ENCODE data around the gene OR11L1.

OR11L1 gene, protein sequence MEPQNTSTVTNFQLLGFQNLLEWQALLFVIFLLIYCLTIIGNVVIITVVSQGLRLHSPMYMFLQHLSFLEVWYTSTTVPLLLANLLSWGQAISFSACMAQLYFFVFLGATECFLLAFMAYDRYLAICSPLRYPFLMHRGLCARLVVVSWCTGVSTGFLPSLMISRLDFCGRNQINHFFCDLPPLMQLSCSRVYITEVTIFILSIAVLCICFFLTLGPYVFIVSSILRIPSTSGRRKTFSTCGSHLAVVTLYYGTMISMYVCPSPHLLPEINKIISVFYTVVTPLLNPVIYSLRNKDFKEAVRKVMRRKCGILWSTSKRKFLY

DNA sequence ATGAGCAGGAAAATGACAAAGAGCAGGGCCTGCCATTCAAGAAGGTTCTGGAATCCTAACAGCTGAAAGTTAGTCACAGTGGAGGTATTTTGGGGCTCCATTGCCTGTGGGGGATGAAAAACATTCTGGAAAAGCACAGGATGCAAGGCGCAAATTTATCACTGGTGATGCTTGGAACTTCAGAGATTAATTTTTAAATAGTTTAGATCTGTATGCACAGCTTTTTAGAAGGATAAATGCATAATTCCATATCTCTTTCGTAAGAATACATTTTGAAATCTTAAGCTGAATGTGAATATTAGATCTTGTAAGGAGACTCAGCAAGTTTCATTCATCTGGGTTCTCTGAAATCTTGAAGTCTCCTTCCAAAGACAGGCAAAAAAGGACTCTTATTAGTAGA is at the start of gene OR11L1:
TSS of gene OR11L1 (minus strand) at position 101 of the 400 bp plus-strand sequence. CDS start at position 101, 0 bp downstream.
- no peak for DNase-seq (ENCODE audit: low spot score)

DNA sequence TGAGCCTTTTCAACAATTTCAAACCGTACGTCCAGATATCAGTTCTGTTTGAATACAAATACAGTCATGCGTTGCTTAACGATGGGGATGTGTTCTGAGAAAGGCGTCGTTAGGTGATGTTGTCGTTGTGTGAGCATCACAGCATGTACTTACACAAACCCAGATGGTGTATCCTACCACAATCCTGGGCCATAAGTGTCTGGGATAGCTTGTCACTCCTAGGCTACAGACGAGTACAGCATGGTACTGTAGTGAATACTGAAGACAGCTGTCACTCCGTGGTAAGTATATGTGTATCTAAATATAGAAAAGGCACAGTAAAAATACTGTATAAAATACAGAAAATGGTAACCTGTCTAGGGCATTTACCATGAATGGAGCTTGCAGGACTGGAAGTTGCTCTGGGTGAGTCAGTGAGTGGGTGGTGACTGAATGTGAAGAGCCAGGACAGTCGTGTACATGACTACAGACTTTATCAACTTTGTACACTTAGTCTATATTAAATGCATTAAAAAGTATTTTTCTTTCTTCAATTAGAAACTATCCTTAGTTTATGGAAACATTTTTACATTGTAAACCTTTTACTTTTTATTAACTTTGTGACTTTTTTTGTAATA is 43.2 kb upstream of the OR11L1 start:
- DNase-seq (ENCODE audit: low spot score), result no peak

DNA sequence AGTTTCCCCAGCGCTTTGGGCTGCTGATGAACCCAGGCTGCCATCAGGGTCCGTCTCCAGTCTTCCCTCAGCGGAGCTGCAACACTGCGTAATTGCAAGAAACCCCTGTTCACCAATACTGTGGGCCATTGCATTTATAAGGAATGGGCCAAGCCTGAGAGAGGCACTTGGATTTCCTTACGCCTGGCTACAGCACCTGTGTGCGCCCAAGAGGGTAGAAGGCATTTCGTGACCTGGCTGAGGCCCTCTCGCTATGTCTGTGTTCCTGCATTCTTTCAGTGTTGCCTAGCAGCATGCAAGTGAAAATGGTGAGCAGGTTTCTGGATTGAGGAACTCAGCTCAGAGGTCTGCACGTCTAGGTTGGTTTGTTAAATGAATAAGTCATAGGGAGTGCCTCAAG is 41.6 kb upstream of the OR11L1 start:
- DNase-seq (ENCODE audit: low spot score), result no peak

DNA sequence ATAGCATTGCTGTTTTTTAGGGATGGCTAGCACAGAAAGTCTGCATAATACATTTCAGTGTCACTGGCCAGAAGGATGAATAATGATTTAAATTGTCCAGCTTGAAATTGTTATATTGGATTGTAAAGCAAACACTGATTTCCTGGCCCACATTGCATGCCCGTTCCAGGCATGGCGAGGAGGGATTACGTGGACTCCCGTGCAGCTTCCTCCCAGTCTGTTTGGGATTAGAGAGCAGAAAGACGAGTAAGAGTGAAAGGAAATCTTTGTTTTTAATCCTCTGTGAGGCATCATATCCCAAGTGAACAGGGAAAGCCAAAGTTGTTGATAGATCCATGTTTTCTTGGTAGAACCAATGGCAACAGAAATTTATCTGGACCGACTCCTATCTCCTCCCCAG is 23.7 kb upstream of the OR11L1 start:
- no peak for DNase-seq (ENCODE audit: low spot score)

DNA sequence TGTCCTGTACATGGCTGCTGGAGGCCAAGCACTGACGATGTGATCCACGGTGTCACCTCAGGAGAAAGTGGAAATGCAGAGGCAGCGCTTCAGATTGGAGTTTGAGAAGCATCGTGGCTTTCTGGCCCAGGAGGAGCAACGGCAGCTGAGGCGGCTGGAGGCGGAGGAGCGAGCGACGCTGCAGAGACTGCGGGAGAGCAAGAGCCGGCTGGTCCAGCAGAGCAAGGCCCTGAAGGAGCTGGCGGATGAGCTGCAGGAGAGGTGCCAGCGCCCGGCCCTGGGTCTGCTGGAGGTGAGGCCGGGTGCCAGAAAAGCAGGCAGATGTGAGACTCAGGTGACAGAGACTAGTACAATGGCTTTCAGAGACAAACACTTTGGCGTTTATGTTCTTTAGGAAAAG is 22.9 kb upstream of the OR11L1 start:
- DNase-seq (ENCODE audit: low spot score), result no peak

DNA sequence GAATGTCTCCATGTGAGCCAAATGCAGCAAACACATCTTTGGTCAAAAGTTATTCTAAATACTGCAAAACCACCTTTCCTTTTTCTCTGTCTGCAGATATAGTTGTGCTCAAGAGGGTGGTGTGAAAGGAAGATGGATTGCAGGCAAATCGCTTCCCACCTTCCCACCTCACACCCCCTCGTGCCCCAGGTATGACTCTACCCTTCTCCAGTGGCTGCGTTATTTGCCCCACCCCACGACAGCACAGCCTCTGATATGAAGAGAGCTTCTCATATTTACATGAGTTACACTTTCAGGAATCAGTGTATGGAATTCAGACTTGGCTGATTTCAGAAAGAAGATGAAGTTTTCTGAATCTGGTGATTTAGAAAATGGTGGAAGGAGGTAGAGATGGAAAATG is 21.1 kb upstream of the OR11L1 start:
- no peak for DNase-seq (ENCODE audit: low spot score)

DNA sequence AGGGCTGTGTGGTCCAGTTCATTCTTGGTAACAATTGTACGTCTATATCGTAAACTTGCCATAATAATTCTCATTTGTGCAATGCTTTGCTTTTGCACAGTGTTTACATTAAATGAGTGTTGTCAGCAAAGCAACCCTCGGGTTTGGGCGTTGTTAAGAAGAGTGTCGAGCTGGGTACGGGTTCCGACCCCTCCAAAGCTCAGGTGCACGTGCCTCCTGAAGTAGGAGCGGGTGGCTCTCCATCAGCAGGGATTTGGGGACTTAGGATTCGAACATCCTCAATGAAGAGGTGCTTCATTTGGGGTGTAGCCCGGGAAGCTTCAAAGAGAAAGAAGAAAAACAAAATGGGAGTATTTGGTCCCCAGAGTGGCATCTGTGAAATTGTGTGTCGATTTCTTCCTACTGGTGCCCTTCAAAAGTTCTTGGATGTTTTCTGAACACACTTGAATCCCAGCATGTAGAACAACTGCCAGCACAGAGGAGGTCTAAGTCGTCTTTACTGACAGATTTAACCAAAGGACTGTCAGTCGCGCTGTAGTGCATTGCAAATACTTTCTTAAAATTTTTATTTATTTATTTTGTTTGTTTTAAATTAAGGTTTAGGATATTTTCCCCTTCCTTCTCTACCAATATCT is 16.4 kb upstream of the OR11L1 start:
- DNase-seq (ENCODE audit: low spot score), result no peak

DNA sequence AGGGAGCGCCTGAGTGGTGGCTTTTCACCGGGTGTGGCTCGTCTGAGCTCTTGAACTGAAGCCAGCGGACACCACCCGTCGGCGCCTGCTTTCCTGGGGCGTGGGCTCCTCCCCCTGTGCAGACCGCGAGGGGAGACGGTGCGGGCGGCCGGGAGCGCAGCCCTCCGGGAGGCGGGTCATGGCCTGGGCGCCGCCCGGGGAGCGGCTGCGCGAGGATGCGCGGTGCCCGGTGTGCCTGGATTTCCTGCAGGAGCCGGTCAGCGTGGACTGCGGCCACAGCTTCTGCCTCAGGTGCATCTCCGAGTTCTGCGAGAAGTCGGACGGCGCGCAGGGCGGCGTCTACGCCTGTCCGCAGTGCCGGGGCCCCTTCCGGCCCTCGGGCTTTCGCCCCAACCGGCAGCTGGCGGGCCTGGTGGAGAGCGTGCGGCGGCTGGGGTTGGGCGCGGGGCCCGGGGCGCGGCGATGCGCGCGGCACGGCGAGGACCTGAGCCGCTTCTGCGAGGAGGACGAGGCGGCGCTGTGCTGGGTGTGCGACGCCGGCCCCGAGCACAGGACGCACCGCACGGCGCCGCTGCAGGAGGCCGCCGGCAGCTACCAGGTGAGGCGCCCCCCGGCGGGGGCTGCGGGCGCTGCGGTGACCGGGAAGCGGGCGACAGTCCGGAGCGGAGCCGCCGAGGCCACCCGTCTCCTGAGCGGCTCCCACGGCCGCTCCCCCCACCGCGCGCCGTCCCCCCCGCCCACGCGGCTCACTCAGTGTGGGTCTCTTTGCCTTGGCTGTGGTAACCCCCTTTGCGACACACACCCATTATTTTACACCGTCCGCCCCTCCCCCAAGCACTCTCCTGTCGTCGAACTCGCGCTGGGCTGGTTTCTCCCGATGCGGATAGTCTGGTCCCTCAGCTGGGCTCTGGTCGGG is 15.6 kb upstream of the OR11L1 start, which contains the start of gene TRIM58:
TSS of gene TRIM58 (plus strand) at position 119 of the 916 bp plus-strand sequence. CDS start at position 179, 60 bp downstream.
- DNase-seq (ENCODE audit: low spot score), result no peak

DNA sequence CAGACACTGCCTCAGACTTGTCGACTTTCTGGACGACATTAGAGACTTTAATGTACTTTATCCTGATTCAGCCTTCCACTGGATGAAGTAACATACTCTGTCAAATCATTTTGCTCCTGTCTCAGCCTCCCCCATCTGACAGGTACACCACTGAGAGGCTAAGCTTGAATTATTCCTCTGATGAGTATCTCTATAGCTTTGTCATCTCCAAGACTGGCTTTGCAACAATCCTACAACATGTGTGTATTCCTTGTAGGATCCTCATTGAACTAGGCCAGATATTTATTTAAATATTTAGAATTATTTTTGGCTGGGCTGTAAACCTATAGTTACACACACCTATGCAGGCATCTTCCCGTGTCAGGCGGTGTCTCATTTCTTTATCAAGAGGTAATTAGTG is 14.2 kb upstream of the OR11L1 start:
- no peak for DNase-seq (ENCODE audit: low spot score)

DNA sequence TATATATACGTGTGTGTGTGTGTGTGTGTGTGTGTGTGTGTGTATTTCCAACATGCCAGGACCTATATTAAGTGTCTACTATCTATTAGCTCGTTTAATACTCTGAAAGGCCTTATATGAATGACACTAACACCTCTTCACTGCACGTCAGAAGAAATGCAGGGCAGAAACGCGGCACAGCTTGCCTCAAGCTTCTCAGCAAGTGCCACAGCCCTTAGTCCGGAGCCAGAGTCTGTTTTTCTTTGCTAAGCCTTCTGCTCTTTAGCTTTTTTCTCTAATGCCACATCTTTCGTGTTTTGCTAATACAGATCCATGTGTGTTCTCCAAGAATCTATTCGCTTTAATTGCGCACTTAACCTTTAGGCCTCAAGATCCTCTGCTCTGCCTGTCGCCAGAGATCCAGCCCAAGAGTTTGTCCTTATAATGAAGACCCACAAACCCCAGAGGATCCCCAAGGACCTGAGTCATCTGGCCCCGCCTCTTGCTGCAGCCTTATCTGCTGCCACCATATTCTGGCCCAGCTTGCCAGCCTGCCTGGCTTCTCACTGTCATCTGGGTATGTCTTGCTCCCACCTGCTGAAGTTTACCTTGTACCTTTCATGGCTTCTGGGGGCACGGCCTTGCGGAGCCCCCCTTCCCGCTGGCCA is 13.3 kb upstream of the OR11L1 start:
- no peak for DNase-seq (ENCODE audit: low spot score)

DNA sequence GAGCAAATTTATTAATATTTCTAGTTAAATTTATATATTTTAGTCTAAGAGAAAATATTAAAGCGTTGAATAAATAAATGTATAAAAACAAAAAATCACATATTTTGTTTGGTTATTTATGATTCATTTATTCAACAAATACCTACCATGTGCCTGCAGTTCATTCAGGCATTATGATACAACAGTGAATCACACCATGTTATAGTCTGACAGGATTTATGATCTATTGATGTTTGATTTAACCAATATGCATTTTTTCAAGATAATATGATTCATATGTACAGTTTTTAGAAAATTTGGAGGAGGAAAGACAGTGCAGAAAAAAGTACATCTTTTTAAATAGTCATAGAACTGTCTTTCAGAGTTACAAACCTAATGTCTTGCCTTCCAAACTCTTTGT is 7.9 kb upstream of the OR11L1 start:
- DNase-seq (ENCODE audit: low spot score), result no peak

DNA sequence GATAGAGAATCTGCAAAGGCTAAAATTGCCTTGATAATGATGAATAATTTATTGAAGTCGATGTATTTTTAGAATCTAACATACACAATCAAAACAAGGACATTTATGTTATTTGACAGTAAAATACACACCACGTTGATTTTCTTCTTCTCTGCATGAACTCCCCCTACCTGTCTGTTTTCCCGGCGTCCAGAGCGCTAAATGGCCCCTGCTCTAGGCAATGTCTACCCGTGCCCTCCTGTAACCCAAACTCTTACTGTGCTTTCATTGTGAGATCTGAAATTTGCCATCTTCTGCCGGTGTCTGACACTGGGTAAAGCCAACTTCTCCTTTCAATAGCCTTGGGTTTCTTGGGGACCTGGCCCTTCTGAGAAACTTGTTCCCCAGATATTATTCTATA is 6.7 kb upstream of the OR11L1 start:
- DNase-seq (ENCODE audit: low spot score), result no peak

DNA sequence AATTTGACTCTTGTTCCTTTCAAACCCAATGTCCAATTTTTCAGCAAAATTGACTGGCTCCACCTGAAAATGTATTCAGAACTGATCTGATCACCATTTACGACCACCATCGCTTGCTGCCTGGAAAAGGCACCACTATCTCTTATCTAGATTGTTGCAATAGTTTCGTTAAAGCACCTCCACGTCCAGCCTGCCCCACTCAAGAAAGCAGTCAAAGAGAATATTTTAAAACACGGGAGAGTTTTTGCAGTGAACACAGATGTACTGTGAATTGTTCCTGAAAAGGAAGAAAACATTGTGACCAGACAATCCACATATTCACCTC is 4.0 kb upstream of the OR11L1 start:
- no peak for DNase-seq (ENCODE audit: low spot score)

DNA sequence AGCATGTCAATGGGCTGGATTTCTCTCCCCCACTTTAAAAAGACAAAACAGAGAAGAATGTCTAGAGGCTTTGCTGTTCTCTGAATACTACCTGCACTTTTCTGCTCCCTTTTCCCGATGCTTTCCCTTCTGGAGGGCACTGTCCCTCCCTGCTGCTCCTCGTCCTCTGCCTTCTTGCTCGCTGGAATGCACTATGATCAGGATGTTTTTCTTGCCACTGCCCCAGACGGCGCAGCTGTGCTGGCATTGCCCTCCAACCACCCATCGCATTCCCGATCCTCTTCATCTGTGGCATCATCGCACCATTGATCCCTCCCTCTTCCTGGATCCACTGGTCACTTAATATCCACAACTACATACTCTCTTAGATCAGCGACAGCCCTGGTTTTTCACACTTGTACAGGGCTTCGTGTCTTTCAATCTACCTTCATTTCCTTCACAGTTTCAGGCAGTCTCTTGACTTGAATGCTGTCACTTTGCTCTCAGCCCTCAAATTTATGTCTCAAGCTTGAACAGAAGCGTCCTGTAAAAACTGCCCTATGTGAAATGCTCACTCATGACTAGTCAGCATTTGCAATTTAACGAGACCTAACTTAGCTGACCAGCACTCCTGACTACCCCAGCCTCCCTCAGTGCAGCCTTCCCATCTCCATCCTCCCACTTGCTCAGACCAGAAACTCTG is 3.5 kb upstream of the OR11L1 start:
- no peak for DNase-seq (ENCODE audit: low spot score)

DNA sequence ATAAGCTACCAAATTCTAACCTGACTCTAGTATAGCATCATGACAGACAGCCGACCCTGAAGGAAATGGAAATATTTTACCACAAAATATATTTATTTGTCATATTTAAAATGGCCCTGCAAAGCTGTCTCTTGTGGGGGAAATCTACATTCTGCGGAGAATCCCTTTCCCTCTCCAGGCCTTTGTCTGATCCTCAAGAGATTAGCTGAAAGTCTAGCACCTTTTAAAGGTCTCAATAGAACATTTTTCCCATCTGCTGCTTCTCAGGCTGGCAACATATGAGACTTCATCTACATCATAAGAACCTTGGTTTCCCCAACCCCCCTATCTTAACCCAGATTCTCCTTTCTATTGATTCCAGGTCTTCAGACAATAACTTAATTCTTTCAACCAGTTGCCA is 1.7 kb upstream of the OR11L1 start:
- no peak for DNase-seq (ENCODE audit: low spot score)

DNA sequence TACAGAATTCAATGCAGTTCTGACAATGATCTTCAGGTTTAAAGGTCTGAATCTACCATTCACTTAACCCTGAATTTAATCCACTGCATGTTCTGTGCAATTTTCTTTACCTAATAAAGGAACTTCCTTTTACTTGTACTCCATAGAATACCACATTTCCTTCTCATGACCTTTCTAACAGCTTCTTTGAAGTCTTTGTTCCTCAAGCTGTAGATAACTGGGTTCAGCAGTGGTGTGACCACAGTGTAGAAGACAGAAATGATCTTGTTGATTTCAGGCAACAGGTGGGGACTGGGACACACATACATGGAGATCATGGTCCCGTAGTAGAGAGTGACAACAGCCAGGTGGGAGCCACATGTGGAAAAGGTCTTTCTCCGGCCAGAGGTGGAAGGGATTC is 878 bp downstream of the OR11L1 start:
- DNase-seq (ENCODE audit: low spot score), result no peak

DNA sequence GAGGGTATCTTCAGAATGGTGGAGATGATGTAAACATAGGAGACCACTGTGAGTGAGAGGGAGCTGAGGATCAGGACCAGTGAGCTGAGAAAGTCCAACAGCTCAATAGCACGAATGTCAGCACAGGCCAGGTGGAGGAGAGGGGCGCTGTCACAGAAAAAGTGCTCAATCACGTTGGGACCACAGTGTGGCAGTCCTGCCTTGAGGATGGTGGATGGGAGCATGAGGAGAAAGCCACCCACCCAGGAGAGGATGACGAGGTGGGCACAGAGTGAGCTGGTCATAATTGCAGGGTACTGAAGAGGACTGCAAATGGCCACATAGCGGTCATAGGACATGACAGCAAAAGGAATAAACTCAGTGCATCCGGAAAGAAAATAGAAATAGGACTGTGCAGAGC is 8.1 kb downstream of the OR11L1 start:
- DNase-seq (ENCODE audit: low spot score), result no peak

DNA sequence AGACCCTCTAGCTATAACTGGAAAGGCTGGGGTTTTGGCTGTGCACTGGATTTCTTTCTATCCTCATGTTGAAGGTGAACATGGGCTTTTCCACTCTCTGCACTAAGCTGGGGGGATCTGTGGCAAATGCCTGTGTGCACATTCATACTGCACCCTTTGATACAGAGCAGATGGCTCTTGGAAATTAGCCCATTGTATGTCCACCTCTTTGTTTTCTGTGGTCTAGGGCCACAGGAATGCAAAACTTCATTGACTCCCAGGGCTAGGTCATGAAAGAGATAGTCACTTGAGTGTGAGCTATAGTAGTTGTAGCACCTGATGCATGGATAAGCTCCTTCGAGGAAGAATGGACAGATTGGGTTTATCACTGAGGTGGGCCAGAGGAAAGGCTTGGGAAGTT is 12.0 kb downstream of the OR11L1 start:
- no peak for DNase-seq (ENCODE audit: low spot score)

DNA sequence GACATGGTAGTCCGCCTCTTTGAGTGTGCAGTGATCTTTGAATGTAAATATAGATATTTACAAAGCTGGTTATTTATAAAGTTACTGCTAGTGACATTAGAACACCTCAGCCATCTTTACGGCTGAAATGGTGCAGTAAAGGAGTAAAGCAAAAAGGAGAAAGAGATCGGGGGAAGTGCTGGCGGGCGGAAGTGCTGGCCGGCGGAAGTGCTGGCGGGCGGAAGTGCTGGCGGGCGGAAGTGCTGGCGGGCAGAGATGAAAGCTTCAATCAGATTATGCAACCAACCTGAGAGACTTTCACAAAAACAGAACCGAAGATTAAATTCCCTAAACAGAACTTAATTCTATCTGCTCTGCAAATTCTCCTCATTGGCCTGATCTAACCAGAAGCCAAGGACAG is 16.3 kb downstream of the OR11L1 start:
- no peak for DNase-seq (ENCODE audit: low spot score)

DNA sequence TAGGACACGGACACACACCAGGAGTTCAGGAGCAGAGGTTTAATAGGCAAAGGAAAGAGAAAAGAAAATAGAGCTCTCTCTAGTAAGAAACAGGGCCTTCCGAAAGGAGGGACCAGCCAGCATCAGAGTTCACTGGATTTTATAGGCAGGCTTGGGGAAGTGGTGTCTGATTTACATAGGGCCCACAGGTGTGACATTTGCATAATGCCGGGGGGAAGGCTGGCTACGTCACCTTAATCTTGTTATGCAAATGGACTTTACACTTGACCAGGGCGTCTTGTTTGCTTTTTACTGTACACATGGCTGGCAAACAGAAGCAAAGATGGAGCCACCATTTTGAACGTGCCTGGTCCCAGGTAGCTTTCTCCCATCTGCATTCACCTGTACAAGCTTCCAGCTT is 17.7 kb downstream of the OR11L1 start, which contains the start of gene OR14A16:
TSS of gene OR14A16 (minus strand) at position 97 of the 400 bp plus-strand sequence. CDS start 8,390 bp downstream, outside the sequence.
- no peak for DNase-seq (ENCODE audit: low spot score)

DNA sequence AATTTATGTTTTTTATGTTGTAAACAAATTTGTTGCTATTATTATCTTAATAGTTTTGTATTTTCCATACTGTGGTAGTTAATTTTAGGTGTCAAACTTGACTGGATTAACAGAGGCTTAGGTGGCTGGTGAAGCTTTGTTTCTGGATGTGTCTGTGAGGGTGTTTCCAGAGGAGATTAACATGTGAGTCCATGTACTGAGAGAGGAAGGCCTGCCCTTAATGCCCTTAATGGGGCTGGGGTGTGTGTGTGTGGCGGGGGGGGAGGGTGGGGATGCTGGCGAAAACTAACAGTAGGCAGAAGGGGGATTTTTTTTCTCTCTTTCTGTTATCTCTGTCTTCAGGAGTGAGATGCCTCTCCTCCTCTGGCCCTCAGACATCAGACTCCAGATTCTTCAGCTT is 19.6 kb downstream of the OR11L1 start:
- no peak for DNase-seq (ENCODE audit: low spot score)
